Panc1 (cell line): ENCODE measurements around the gene CHTF8.

Source experiments
- SIN3A ChIP-seq: IDR thresholded peaks from 2 replicates; pipeline ENCODE4 v1.6.1; 2012; ENCODE audit warnings: low read depth, mild to moderate bottlenecking, low read length, moderate library complexity, borderline replicate concordance; ENCODE audit not compliant: insufficient read depth
- TCF7L2 ChIP-seq: IDR thresholded peaks from 2 replicates; pipeline ENCODE4 v1.6.1; 2011; ENCODE audit warnings: mild to moderate bottlenecking, low read depth, low read length, inconsistent platforms
- TF ChIP-seq, protein P1 (sequence below), 2 experiments: IDR thresholded peaks; 2 replicates each; pipeline ENCODE4 v1.6.1; 2011 to 2012; ENCODE audit warnings: low read depth in 2 of 2, control low read depth in 1 of 2, low read length in 1 of 2, mild to moderate bottlenecking in 1 of 2, moderate library complexity in 1 of 2; ENCODE audit not compliant: insufficient read depth in 1 of 2
- TF ChIP-seq, protein P2 (sequence below): fragments of 450-650 bp; IDR thresholded peaks from 2 replicates; pipeline ENCODE4 v1.5.1; 2017; ENCODE audit warnings: mild to moderate bottlenecking

DNA sequence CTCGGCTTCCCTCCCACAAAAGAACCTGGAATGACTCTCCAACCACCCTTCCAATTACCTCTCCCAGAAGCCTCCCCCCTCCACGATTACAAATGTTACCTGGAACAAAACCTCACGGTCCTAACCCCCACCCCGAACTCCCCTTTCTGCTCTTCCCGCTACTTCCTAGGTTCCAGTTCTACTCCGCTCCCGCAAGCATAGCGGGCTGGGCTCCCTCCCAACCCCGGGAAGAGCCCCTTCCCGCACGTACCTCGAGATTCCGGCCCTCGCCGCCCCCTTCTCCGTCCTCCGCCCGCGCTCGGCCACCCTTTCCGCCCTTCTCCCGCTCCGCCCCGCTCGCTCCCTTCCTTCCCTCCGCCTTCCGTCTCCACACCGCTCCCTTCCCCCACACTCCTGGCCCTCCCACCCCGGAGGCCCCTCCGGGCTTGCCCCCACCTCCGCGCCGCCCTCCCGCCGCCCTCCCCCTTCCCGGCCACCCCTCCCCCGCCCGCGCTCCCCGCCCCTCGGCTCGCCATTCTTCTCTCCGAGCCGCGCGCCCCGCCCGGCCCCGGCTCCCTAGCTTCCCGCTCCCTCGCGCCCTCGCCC, 457 bp downstream of the CHTF8 start:
- TF ChIP-seq TCF7L2 (no peak), SIN3A (no peak)
- TF ChIP-seq, protein P1, sequence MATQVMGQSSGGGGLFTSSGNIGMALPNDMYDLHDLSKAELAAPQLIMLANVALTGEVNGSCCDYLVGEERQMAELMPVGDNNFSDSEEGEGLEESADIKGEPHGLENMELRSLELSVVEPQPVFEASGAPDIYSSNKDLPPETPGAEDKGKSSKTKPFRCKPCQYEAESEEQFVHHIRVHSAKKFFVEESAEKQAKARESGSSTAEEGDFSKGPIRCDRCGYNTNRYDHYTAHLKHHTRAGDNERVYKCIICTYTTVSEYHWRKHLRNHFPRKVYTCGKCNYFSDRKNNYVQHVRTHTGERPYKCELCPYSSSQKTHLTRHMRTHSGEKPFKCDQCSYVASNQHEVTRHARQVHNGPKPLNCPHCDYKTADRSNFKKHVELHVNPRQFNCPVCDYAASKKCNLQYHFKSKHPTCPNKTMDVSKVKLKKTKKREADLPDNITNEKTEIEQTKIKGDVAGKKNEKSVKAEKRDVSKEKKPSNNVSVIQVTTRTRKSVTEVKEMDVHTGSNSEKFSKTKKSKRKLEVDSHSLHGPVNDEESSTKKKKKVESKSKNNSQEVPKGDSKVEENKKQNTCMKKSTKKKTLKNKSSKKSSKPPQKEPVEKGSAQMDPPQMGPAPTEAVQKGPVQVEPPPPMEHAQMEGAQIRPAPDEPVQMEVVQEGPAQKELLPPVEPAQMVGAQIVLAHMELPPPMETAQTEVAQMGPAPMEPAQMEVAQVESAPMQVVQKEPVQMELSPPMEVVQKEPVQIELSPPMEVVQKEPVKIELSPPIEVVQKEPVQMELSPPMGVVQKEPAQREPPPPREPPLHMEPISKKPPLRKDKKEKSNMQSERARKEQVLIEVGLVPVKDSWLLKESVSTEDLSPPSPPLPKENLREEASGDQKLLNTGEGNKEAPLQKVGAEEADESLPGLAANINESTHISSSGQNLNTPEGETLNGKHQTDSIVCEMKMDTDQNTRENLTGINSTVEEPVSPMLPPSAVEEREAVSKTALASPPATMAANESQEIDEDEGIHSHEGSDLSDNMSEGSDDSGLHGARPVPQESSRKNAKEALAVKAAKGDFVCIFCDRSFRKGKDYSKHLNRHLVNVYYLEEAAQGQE (IDR thresholded peaks at IDR 0.05; ENCODE audit: insufficient read depth in 1 of 2, low read depth in 2 of 2, low read length in 1 of 2): no peak
- TF ChIP-seq, protein P2, sequence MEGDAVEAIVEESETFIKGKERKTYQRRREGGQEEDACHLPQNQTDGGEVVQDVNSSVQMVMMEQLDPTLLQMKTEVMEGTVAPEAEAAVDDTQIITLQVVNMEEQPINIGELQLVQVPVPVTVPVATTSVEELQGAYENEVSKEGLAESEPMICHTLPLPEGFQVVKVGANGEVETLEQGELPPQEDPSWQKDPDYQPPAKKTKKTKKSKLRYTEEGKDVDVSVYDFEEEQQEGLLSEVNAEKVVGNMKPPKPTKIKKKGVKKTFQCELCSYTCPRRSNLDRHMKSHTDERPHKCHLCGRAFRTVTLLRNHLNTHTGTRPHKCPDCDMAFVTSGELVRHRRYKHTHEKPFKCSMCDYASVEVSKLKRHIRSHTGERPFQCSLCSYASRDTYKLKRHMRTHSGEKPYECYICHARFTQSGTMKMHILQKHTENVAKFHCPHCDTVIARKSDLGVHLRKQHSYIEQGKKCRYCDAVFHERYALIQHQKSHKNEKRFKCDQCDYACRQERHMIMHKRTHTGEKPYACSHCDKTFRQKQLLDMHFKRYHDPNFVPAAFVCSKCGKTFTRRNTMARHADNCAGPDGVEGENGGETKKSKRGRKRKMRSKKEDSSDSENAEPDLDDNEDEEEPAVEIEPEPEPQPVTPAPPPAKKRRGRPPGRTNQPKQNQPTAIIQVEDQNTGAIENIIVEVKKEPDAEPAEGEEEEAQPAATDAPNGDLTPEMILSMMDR: no peak
